HCT116 (cell line): ENCODE results near the gene MLC1. TPM values are rescaled to one million over a fixed set of nuclear protein-coding genes. Genes with fewer than 3 reads are reported as not detected.

Experiments used
- ATAC-seq: fragments of 200-7000 bp; cut with Tn5 transposase; 2 replicates; pipeline ENCODE4 v1.9.1; 2020; ENCODE audit warnings: mild to moderate bottlenecking, moderate library complexity
- BruUV-seq: library from RNA; stranded (reverse); fragments of 400-500 nt; replicated peaks from 2 replicates; lab custom pipeline; 2021; lab: Mats Ljungman, UMichigan
- CTCF ChIA-PET: fragments of 300-600 bp; sonication (Branson Sonifier 250); formaldehyde crosslinking; loops from one replicate; lab custom pipeline; 2021; ENCODE audit warnings: antibody characterized with exemption; lab: Charles Lee
- POLR2A ChIA-PET: fragments of 300-600, 350-600 bp; sonication (Branson Sonifier 250); formaldehyde crosslinking; loops from one replicate; lab custom pipeline; 2021; ENCODE audit warnings: antibody characterized with exemption; lab: Charles Lee
- RAD21 ChIA-PET, 2 experiments: fragments of 300-600 bp; sonication (Branson Sonifier 250); formaldehyde crosslinking; loops; one replicate each; lab custom pipeline; 2023; ENCODE audit warnings: low total read pairs in 2 of 2; ENCODE audit not compliant: uncharacterized antibody in 2 of 2, unreplicated experiment in 2 of 2, low non-redundant PET in 1 of 2; lab: Charles Lee
- DNase-seq: peaks from one replicate; pipeline ENCODE4 v3.0.0-alpha.2; 2010; ENCODE audit warnings: low read depth, low spot score
- H2AFZ ChIP-seq: fragments of 200-600 bp; shearing (Covaris generic), sonication (generic); 2 replicates; pipeline ENCODE4 v1.6.1; 2017; ENCODE audit warnings: low read depth, mixed run types, mixed read lengths, antibody characterized with exemption, low read length; ENCODE audit not compliant: poor library complexity, severe bottlenecking
- H3K27ac ChIP-seq: 2 replicates; pipeline ENCODE4 v1.5.1; 2012; ENCODE audit warnings: low read depth, low read length
- H3K27me3 ChIP-seq: fragments of 200-600 bp; sonication (generic); 2 replicates; pipeline ENCODE4 v1.6.1; 2016; ENCODE audit warnings: mixed run types, low read length, mixed read lengths; ENCODE audit not compliant: insufficient read depth
- H3K36me3 ChIP-seq, 2 experiments: fragments of 200-500 bp in 1 of 2; fragments of 200-600 bp in 1 of 2; sonication (Bioruptor generic) in 1 of 2; sonication (generic) in 1 of 2; 2 replicates each; pipeline versions ENCODE4 v1.5.1 to v1.6.1; 2014 to 2016; ENCODE audit warnings: low read length in 2 of 2, inconsistent platforms in 1 of 2, mixed read lengths in 1 of 2, mixed run types in 1 of 2; ENCODE audit not compliant: insufficient read depth in 2 of 2, control insufficient read depth in 1 of 2
- H3K4me1 ChIP-seq, 2 experiments: fragments of 200-600 bp in 1 of 2; sonication (generic) in 1 of 2; 2 replicates each; pipeline versions ENCODE4 v1.5.1 to v1.6.1; 2012 to 2017; ENCODE audit warnings: low read length in 2 of 2, inconsistent platforms in 1 of 2, mild to moderate bottlenecking in 1 of 2, mixed read lengths in 1 of 2, mixed run types in 1 of 2, moderate library complexity in 1 of 2; ENCODE audit not compliant: insufficient read depth in 2 of 2, control insufficient read depth in 1 of 2
- H3K4me2 ChIP-seq: fragments of 200-600 bp; sonication (generic); 2 replicates; pipeline ENCODE4 v1.6.1; 2017; ENCODE audit warnings: mixed run types, low read length, mixed read lengths
- H3K4me3 ChIP-seq, 2 experiments: fragments of 200-600 bp in 1 of 2; sonication (generic) in 1 of 2; replicated peaks in 1 of 2; 2 replicates each; pipeline ENCODE4 v1.5.1; 2011 to 2016; ENCODE audit warnings: low read length in 2 of 2, control low read depth in 1 of 2, low read depth in 1 of 2, mild to moderate bottlenecking in 1 of 2, mixed read lengths in 1 of 2, mixed run types in 1 of 2
- H3K79me2 ChIP-seq: fragments of 200-600 bp; sonication (generic); 2 replicates; pipeline ENCODE4 v1.6.1; 2017; ENCODE audit warnings: mild to moderate bottlenecking, mixed run types, low read length, moderate library complexity, mixed read lengths; ENCODE audit not compliant: insufficient read depth
- H3K9ac ChIP-seq: fragments of 200-600 bp; sonication (generic); 2 replicates; pipeline ENCODE4 v1.6.1; 2016; ENCODE audit warnings: low read length, mixed read lengths
- H3K9me2 ChIP-seq: fragments of 200-600 bp; sonication (generic), shearing (Covaris generic); 2 replicates; pipeline ENCODE4 v1.6.1; 2017; ENCODE audit warnings: mixed run types, mild to moderate bottlenecking, moderate library complexity; ENCODE audit not compliant: insufficient read depth
- H3K9me3 ChIP-seq, 2 experiments: fragments of 200-500 bp in 1 of 2; fragments of 200-600 bp in 1 of 2; sonication (Bioruptor generic) in 1 of 2; sonication (generic) in 1 of 2; 2 replicates each; pipeline ENCODE4 v1.6.1; 2014 to 2017; ENCODE audit warnings: low read length in 2 of 2, mixed read lengths in 2 of 2, inconsistent platforms in 1 of 2, low read depth in 1 of 2, mild to moderate bottlenecking in 1 of 2, mixed run types in 1 of 2, moderate library complexity in 1 of 2; ENCODE audit not compliant: control insufficient read depth in 1 of 2, insufficient read depth in 1 of 2
- H4K20me1 ChIP-seq: fragments of 200-600 bp; sonication (generic), shearing (Covaris generic); 2 replicates; pipeline ENCODE4 v1.6.1; 2017; ENCODE audit warnings: mixed run types, mild to moderate bottlenecking, moderate library complexity; ENCODE audit not compliant: insufficient read depth
- EGR1 ChIP-seq: IDR thresholded peaks from 2 replicates; pipeline ENCODE4 v1.6.1; 2012; ENCODE audit warnings: low read depth
- ELF1 ChIP-seq: IDR thresholded peaks from 2 replicates; pipeline ENCODE4 v1.6.1; 2012; ENCODE audit warnings: low read depth, borderline replicate concordance
- JUND ChIP-seq: IDR thresholded peaks from 2 replicates; pipeline ENCODE4 v1.6.1; 2012
- RAD21 ChIP-seq: IDR thresholded peaks from 2 replicates; pipeline ENCODE4 v1.6.1; 2012; ENCODE audit warnings: low read depth, mild to moderate bottlenecking
- TCF7L2 ChIP-seq: IDR thresholded peaks from 2 replicates; pipeline ENCODE4 v1.7.0; 2011; ENCODE audit warnings: borderline replicate concordance, inconsistent platforms; ENCODE audit not compliant: insufficient read depth, insufficient read length; ENCODE audit errors: extremely low read depth
- YY1 ChIP-seq: IDR thresholded peaks from 2 replicates; pipeline ENCODE4 v1.6.1; 2011; ENCODE audit warnings: low read length, low read depth, moderate library complexity, mild to moderate bottlenecking; ENCODE audit not compliant: insufficient replicate concordance; ENCODE audit errors: extremely low read depth
- intact Hi-C: fragments of 100-400 bp; cut with micrococcal nuclease; formaldehyde crosslinking; loops from 2 replicates; pipeline ENCODE4 v1.10.0; 2022
- total RNA-seq: library from RNA; stranded (reverse); gene quantifications from one replicate; pipeline ENCODE4 v1.2.1, GENCODE V29; 2021; ENCODE audit not compliant: unreplicated experiment
- TF ChIP-seq, protein P1 (sequence below): IDR thresholded peaks from 2 replicates; pipeline ENCODE4 v1.6.1; 2011; ENCODE audit warnings: mild to moderate bottlenecking, low read length, moderate library complexity; ENCODE audit not compliant: insufficient replicate concordance; ENCODE audit errors: extremely low read depth

The MLC1 gene
- total RNA-seq, 1 experiment from 2014 or later, result not detected

DNA sequence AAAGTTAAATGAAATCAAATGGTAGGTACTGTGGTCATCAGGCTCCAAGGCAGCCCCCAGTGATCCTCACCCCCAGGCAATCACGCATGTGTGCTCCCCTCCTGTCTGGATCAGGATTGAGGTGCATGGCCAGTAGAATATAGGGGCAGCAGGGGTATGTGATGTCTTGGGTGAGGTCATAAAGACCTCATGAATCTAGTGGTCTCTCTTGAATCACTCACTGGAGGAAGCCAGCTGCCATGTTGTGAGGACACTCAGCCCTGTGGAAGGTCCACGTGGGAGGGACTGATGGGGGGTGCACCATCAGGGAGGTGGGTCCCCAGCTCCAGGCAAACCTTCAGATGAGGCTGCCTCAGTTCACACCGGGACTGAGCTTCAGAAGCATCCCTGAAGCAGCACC, 65.9 kb downstream of the MLC1 start:
- intact Hi-C loops, result no loop called here
- Histone ChIP-seq H3K27ac (no peak overlapping the region), H3K9ac (no peak overlapping the region), H3K4me1 (peaks cover 0 to 8% of the 10 kb centered on the region in 2 experiments; a peak in 1 of 4 replicates), H3K4me3 (no peak overlapping the region), H3K27me3 (no peaks in the 10 kb centered on the region), H3K79me2 (no peaks in the 10 kb centered on the region), H3K9me3 (peaks cover 0 to 6% of the 10 kb centered on the region in 2 experiments; a peak in 1 of 4 replicates), H2AFZ (no peak overlapping the region), H3K9me2 (no peaks in the 10 kb centered on the region), H4K20me1 (no peaks in the 10 kb centered on the region), H3K36me3 (no peaks in the 10 kb centered on the region), H3K4me2 (no peak overlapping the region)
- no TSS peak for BruUV-seq
- ATAC-seq (no peak), DNase-seq (no peak)
- ChIA-PET POLR2A (no interaction called here), RAD21 (no interaction called here), CTCF (interaction anchor here (0.8 kb wide), 1 partner anchor 11 kb away, joined by 4 read pairs; no protein-coding TSS in a partner anchor)
- TF ChIP-seq EGR1, result no peak
- no peak for TF ChIP-seq YY1
- no peak for TF ChIP-seq JUND
- TF ChIP-seq, protein P1, sequence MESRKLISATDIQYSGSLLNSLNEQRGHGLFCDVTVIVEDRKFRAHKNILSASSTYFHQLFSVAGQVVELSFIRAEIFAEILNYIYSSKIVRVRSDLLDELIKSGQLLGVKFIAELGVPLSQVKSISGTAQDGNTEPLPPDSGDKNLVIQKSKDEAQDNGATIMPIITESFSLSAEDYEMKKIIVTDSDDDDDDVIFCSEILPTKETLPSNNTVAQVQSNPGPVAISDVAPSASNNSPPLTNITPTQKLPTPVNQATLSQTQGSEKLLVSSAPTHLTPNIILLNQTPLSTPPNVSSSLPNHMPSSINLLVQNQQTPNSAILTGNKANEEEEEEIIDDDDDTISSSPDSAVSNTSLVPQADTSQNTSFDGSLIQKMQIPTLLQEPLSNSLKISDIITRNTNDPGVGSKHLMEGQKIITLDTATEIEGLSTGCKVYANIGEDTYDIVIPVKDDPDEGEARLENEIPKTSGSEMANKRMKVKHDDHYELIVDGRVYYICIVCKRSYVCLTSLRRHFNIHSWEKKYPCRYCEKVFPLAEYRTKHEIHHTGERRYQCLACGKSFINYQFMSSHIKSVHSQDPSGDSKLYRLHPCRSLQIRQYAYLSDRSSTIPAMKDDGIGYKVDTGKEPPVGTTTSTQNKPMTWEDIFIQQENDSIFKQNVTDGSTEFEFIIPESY, result no peak
- TF ChIP-seq RAD21, result no peak
- TF ChIP-seq TCF7L2, result no peak

DNA sequence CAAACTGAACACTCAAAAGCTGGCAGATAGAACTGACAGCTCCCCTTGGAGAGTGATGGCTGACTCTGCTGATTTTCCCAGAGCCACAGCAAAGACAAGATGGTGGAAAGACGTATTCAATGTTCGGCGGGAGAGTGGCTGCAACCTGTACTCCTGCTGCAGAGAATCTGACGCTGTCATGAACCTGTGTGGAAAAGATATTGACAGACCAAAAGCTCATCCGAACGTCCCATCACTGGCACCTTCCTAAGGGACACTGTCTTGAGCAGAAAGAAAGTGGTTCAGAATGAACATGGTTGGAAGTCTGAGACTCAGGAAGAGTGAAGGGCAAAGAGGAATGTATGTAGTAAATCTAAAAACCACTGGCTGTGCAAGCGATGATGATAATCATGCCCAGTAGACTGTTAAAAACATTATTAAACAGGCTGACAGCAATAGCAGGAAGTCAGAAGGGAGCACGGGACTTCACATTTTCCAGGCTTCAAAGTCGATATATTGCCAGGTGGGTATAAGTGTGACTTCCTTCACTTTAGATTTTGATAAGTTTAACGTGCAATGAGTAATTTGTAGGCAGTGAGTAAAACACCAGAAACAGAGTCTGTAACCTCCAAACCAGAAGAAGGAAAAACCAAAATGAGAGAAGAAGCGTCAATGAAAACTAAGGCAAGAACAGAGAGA, 66.5 kb downstream of the MLC1 start:
- intact Hi-C loops, result no loop called here
- Histone ChIP-seq H3K9ac (no peak overlapping the region), H3K4me2 (no peak overlapping the region), H3K36me3 (no peaks in the 10 kb centered on the region), H3K27ac (no peak overlapping the region), H3K27me3 (no peaks in the 10 kb centered on the region), H3K4me3 (no peak overlapping the region), H2AFZ (no peak overlapping the region), H4K20me1 (no peaks in the 10 kb centered on the region), H3K9me3 (peaks cover 0 to 6% of the 10 kb centered on the region in 2 experiments; a peak in 1 of 4 replicates), H3K9me2 (no peaks in the 10 kb centered on the region), H3K79me2 (no peaks in the 10 kb centered on the region), H3K4me1 (peaks cover 0 to 8% of the 10 kb centered on the region in 2 experiments; a peak in 1 of 4 replicates)
- no TSS peak for BruUV-seq
- CTCF ChIA-PET, result no interaction called here
- POLR2A ChIA-PET, result no interaction called here
- DNase-seq (no peak), ATAC-seq (no peak)
- no peak for TF ChIP-seq ELF1
- no peak for TF ChIP-seq TCF7L2
- RAD21 ChIA-PET, result no interaction called here
